ENCODE results near the gene TMEM186.

- TF ChIP-seq CTCF (conservative IDR thresholded peaks at IDR 0.05 in 1 of 2, IDR thresholded peaks at IDR 0.05 in 1 of 2; ENCODE audit: low read depth in 1 of 2, low read length in 2 of 2): no peak
- no peak for TF ChIP-seq EZH2 (IDR thresholded peaks at IDR 0.05; ENCODE audit: low read length, missing control alignments)
Measured at GRCh38 chr16:8847145-8847544, 49.7 kb upstream of the TMEM186 start.
